22Rv1 (cell line): ENCODE results near the gene KIF23.

Source experiments
- H3K27ac ChIP-seq: fragments of 450-650 bp; 2 replicates; pipeline ENCODE4 v1.5.1; 2017
- ZFX ChIP-seq: fragments of 450-650 bp; IDR thresholded peaks from 2 replicates; pipeline ENCODE4 v1.6.1; 2017; ENCODE audit warnings: antibody characterized with exemption, borderline replicate concordance
- TF ChIP-seq, protein P1 (sequence below): fragments of 450-650 bp; IDR thresholded peaks from 2 replicates; pipeline ENCODE4 v1.5.1; 2017; ENCODE audit warnings: mild to moderate bottlenecking

The KIF23 gene

DNA sequence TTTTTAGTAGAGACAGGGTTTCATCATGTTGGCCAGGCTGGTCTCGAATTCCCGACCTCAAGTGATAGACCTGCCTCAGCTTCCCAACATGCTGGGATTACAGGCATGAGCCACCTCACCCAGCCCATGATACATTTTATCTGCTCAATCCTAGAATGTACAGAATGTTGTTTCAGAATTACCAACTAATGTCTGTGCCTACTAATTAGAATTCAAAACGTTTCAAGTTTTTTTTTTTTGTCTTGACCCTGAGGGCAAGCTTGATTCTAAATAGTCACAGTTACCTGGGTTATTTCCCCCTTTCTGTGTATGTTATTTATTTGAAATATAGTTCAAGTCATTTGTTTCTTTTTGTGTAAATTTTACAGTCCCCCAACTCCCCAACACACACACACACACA lies 5.3 kb upstream of the KIF23 start:
- no peak for TF ChIP-seq ZFX
- TF ChIP-seq, protein P1, sequence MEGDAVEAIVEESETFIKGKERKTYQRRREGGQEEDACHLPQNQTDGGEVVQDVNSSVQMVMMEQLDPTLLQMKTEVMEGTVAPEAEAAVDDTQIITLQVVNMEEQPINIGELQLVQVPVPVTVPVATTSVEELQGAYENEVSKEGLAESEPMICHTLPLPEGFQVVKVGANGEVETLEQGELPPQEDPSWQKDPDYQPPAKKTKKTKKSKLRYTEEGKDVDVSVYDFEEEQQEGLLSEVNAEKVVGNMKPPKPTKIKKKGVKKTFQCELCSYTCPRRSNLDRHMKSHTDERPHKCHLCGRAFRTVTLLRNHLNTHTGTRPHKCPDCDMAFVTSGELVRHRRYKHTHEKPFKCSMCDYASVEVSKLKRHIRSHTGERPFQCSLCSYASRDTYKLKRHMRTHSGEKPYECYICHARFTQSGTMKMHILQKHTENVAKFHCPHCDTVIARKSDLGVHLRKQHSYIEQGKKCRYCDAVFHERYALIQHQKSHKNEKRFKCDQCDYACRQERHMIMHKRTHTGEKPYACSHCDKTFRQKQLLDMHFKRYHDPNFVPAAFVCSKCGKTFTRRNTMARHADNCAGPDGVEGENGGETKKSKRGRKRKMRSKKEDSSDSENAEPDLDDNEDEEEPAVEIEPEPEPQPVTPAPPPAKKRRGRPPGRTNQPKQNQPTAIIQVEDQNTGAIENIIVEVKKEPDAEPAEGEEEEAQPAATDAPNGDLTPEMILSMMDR: no peak
- no peak overlapping the region for H3K27ac ChIP-seq

DNA sequence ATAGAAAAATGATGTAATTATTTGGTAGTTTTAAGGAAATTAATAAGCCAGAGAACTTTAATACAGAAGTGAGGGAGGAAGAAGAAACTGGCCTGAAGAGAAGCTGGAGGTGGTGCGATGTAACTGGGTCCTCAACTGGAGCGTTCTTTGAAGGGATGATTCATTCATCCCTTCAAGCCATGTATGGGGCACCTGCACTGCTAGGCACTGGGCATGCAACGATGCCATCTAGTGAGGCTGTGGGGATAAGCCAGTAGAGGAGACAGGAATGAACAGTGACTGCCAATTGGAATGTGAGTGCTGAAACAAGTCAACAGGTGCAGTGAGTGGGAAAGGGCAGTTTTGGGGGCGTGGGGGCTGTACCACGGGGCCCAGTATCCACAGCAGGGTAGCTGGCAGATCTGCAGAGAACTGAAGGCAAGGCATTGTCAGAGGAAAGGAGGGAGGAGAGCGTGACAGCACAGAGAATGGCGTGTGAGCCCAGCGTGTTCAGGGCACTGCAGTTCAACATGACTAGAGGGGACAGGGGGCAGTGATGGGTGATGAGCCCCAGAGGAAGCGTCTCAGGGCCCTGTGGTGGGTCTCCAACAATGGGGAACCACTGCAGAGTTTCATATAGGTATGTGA lies 3.8 kb upstream of the KIF23 start:
- TF ChIP-seq, protein P1: peak; percentile 77
- TF ChIP-seq ZFX: no peak

DNA sequence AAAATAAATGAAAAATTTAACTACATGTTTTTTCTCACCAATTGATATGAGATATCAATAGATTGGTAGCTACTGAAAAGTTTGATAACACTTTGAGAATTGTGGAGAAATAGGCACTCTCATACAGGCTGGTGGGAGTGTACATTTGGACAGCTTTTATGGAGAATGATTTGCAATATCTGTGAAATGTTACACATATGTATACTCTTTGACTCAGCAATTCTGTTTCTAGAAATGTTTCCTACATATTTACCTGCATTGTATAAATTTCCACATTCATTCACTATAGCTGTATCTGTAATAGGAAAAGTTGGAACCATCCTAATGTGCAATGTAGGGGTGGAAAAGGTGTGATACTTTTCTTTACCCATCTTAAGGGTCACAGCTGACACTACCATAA lies 1.9 kb upstream of the KIF23 start:
- H3K27ac ChIP-seq: no peak overlapping the region
- TF ChIP-seq, protein P1: no peak
- no peak for TF ChIP-seq ZFX

More for the DNA sequence above, 3.8 kb upstream of the KIF23 start:
- H3K27ac ChIP-seq: no peak overlapping the region

DNA sequence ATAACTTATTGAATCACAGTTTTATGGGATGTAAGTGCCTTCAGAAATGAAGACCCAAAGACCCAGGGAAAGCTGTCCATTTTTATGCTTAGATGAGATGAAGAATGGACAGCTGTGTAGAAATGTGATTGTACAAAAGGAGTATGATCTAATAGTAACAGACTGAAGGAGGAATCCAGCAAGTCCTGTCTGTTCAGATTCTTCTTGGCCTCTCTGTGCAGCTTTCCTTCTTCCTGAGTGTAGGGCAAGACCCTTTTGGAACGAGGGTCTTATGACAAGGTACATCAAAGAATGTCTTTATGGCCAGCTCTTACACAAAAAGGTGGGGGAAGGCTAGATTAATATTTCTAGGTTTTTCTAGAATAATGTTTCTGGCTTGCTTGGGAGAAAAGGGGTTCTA lies 1.4 kb upstream of the KIF23 start:
- H3K27ac ChIP-seq: no peak overlapping the region
- TF ChIP-seq ZFX: no peak
- TF ChIP-seq, protein P1: no peak

DNA sequence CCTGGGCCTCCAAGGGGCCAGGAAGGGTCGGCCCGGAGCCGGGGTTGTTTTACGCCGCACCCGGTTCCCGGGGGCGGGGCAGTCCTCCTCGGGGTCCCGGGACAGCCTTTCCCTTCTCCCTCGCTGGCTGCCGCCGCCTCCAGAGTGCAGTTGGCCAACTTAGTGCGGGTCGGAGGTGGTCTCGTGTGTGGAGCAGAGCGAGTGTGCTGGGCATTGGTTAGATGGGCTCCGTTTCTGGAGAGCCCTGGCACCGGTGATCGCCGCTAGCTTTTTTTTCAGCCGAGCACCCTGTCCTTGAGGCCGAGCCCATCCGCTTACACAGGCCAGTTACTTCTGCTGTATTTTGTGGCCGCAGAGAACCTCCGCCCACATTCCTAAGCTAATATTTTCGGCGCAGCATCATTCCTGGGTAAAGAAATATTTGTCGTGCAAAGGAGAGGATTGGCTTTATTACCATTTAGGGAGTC lies 585 bp downstream of the KIF23 start:
- TF ChIP-seq, protein P1: no peak
- TF ChIP-seq ZFX: no peak
- H3K27ac ChIP-seq: peak overlapping the region; percentile 87

DNA sequence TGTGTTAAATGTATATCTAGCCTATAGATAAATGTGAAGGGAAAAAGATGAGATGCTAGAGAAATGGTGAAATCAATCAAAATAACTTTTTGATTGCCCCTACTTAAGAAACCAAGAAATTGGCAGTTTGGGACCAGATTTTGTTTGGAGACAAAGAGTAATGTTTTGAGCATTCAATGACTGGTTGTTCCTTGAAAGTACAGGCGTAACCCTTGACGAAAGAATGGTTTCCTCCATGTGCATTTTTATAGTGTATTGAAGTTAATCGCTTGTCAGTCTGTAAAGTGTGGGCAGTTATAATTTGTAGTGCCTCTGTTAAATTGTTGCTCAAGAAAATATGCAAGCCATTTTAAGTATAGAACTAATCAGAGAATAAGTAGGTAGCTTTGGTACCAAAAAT lies 1.2 kb downstream of the KIF23 start:
- H3K27ac ChIP-seq: peak overlapping the region; percentile 87; the same call in 1 of the 2 replicates
- TF ChIP-seq ZFX: no peak
- TF ChIP-seq, protein P1: no peak

DNA sequence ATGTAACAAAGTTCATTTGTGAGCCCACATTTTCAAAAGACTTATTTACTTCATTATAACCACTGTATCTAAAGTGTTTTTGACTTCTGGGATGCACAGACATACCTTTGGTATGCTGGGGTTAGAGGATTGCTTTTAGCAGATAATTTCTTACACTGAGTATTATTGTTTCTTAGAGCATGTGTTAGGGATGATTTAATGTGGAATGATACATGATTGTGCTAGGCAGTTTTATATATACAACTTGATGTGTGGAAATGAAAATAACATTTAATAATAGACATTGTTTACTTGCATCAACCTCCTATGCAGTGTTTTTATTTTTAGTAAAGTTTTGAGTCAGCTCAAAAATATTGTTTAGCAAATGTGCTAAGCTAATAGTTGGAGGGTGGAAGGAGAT lies 3.4 kb downstream of the KIF23 start:
- no peak overlapping the region for H3K27ac ChIP-seq
- TF ChIP-seq ZFX: no peak
- TF ChIP-seq, protein P1: no peak
